SIG-M5 treated with dmso at 0.1 percent for 504 hours (cell line): ENCODE data around the gene ODF2.
"Not testable (repeated sequence)": the region's sequence is repeated elsewhere in the genome, so short reads cannot be mapped to it uniquely, and the experiment has no call there.

Experiments
- DNase-seq: peaks from one replicate; lab custom pipeline; 2025; ENCODE audit not compliant: unreplicated experiment; lab: John Stamatoyannopoulos, UW

The ODF2 gene

DNA sequence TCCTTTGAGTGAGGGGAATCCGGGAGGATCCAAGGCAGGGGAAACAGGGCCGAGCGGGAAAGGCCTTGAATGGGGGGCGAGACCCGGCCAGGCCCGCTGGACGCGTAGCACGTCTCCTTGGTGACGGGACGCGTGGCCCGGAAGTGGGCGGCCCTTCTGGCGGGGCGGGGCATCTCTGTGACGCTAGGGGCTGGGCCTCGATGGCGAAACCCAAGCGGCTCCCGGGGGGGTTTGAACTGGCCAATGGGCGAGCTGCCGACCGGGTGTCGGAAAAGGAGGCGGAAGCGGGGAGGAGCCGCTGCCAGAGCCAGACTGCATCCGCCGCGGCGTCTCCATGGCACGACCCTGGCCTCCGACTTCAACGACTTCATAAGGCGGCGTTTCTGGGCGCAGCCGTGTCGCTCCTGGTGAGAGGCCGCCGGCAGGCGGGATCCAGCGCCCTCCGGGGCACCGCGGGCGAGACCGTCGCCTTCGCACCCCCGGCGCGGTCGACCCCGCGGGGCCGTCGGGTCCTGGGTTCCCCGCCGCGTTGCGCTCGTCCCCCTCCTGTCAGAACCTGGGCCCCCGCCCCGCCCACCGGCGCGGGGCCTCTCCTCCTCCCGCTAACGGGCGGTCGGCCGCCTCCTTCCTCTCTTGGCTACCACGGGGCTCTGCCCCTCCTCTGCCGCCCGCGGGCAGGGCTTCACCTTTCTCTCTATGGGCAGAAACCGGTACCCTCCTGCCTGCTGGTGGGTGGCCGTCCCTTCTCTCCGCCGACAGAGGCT is at the start of gene ODF2:
Gene ODF2, plus strand, starts transcription at position 158 of the 764 bp plus-strand sequence. Its CDS starts 86 bp downstream, at position 244.
- DNase-seq, result peak; percentile 94

DNA sequence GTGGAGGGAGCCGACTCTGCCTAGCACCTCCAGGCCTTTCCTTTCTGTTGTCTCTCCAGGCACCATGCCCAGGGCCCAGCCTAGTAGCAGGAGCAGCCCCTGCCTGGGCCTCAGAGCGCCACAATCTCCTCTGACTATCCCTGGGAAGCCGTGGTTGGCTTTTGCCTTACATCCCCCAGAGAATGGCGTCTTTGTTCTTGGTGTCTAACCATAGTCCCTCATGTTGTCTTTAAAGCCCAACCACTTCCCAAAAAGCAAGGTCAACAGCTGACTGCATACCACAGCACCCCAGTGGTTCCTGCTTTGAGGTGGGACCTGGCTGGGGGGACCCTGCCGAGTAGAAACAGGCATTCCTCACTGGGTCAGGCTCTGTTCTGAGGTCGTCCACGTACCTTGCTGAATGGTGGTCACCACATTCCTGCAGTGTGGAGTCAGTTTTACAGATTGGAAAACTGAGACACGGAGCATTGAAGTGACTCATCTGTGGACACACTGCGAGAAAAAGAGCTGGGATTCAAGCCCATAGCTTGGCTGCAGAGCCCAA is 48.9 kb upstream of the ODF2 start:
- no peak for DNase-seq

DNA sequence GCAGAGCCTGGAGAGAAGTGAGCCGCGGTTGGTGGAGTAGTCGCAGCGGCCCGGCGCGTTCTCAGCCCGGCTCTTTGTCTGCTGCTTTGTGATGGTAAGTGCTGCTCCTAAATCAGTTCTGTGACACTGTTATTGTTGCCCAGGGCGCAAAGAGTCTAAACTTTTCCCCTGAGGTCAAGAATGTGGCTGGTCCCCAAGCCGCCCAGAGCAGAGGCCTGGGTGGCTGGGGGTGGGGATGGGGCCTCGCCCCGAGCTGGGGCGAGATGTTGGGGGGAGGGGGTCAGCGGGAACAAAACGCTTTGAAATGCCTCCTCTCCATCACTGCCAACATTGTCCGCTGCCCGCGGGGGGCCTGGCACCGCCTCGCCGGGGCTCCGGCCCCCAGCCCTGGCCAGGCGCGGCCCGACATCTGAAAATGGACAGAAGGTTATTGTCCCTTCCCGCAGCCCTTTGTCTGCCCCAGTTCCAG is 46.8 kb upstream of the ODF2 start:
- DNase-seq, result no peak

DNA sequence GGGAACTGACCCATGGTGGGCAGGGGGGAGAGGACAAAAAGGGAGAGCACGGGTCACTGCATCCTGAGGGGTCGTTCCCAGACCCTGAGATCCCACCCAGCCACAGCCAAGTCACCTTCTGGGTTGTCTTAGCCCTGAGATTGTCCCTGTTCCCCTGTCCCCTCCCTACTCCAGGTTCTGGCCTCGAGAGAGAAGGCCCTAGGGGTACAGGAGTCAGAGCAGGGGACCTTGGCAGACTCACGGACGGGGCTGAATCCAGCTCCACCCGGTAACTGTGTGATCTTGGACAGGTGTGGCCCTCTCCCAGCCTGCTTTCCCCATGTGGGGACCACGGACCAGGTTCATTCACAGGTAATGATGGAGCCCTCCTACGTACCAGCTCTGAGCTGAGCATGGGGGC is 46.4 kb upstream of the ODF2 start:
- no peak for DNase-seq

DNA sequence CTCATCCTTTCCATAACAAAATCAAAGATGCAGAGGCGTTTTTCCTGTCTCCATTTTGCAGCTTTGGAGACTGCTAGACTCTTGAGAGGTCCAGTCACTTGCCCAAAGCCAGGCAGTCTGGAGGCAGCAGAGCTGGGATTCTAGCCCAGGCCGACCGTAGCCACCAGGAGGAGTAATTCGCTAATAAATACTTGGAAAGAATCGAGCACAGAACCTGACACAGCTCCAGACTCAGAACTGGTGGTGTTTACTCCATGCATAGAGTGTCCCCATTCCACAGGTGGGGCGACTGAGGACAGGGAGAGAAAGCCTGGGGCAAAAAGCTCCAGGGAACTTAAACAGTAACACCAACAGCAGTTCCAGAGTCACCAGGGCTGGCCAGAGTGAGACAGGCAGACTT is 45.8 kb upstream of the ODF2 start:
- no peak for DNase-seq

DNA sequence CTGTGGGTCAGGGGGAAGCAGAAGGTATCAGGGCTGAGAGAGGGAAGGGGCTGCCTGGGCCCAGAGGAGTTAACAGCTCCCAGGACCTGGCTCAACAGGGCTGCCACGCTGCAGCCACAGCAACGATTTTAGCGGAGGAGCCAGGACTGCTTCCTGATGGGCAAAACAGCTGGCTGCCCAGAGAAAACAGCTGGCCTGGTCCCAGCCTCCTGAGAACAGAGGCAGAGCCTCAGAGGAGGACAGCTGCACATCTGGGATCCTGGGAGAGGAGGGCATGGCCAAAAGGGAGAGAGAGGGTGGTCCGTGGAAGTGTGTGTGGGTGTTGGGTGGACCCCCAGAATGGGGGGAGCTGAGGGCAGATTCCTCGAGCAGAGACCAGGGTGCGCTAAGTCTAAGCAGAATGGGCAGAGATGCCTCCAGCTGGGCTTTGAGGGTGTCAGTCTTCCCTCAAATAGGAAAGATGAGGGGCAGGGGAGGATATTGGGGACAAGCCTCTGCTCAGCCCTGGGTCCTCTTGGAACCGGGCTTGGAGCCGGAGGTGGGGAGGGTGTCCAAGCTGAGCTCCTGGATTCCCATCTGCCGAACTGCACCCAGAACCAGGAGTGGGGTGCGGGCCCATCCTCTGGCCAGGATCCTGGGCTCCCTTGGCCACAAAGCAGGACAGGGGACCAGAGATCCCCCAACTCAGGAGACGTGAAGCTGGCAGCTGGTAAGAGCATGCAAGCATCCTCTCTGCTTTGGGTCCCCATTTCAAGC is 44.3 kb upstream of the ODF2 start:
- DNase-seq, result no peak

DNA sequence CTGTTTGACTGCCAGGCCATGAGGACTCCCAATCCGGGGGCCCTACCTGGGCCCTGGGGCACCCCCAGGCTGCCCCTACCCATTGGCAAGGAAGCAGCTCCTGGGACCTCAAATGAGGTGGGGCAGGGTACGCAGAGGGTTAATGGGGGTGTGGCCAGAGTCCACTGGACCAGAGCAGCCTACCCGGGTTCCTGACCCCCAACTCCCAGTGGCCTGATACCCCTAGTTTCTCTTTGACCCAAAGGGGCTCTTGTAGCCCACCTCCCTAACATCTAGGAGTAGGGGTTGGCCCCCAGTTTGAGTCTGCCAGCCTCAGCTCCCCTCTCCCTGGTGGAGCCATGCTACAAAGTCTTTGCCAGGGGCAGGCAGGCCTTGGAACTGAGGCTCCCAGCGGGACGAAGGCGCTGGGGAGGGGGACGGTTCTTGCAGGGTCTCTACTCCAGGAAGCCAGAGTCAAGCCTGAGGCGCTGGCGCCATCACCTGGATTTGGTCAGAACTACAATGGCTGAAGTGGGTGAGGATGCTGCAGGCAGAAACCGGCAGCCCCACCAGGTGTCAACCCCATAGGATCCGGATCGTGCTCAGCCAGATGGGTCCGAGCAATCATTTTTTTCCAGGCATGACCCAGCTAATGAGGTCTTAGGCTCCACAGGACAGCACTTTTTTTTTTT is 43.6 kb upstream of the ODF2 start:
- DNase-seq, result no peak

DNA sequence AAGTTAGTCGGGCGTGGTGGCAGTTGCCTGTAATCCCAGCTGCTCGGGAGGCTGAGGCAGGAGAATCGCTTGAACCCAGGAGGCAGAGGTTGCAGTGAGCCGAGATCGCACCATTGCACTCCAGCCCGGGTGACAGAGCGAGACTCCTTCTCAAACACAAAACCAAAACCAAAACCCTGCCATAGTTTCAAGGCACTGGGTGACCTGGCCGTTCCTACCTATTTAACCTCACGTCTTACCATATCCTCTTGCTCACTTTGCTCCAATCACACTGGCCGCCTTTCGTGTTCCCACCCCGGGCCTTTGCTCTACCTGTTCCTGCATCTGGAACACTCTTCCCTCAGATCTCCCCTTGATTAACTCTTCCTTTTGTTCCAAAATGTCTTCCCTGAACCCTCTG is 42.1 kb upstream of the ODF2 start:
- DNase-seq, result not testable (repeated sequence)

DNA sequence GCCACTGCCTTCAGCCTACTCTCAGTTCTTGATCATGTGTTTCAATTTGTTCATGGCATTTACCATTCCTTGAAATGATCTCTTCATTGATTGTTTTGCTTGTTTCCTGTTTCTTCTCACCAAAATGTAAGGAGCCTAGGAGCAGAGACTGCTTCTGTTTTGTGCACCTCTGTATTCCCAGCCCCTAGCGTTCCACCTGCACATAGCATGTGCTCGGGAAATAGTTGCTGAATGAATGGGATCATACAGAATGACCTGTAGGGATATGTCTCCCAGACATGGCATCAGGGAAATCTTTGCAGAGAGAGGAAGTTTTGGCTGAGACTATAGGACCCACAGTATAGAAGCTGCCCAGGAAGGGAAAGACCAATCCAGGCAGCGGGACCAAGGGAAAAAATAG is 41.3 kb upstream of the ODF2 start:
- DNase-seq, result no peak

DNA sequence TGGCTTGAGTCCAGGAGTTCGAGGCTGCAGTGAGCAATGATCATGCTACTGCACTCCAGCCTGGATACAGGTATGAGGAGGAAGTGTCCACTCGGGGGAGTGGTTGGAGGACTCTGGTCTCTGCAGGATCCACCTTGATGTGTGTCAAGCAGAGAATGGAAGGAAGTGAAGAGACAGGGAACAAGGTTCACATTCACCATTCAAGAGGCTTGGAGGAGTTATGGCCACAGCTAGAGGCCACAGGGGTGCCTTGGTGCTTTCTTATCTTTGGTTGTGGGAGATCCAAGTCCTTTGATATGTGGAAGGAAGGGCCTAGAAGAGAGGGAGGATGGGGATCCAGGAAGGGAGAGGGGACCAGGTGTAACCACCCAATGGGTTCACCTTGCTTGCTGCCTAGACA is 40.5 kb upstream of the ODF2 start:
- DNase-seq, result no peak

DNA sequence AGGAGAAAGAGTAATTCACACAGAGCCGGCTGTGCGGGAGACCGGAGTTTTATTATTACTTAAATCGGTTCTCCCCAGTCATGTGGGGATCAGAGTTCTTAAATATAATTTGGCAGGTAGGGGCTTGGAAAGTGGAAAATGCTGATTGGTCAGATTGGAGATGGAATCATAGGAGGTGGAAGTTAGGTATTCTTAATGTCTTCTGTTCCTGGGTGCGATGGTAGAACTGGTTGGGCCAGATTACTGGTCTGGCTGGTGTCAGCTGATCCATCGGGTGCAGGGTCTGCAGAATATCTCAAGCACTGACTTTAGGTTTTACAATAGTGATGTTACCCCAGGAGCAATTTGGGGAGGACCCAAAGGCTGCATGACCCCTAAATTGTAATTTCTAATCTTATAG is 39.8 kb upstream of the ODF2 start:
- peak; percentile 29 for DNase-seq

DNA sequence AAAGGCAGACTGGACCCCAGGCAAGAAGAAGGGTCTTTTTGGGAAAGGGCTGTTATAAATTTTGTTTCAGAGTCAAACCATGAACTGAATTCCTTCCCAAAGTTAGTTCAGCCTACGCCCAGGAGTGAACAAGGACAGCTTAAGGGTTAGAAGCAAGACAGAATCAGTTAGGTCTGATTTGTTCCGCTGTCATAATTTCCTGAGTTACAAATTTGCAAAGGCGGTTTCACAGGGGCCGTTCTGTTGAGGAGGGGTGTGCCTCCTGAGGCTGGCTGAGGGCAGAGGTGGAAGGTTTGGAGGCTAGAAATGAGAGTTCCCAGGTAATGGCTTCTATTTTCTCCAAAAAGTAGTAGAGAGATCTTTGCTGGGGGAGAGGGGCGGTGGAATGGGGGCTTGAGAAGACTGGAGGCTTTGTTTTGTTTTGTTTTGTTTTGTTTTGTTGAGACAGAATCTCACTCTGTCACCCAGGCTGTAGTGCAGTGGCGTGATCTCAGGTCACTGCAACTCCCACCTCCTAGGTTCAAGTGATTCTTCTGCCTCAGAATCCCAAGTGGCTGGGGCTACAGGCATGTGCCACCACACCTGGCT is 39.3 kb upstream of the ODF2 start:
- DNase-seq, result no peak

DNA sequence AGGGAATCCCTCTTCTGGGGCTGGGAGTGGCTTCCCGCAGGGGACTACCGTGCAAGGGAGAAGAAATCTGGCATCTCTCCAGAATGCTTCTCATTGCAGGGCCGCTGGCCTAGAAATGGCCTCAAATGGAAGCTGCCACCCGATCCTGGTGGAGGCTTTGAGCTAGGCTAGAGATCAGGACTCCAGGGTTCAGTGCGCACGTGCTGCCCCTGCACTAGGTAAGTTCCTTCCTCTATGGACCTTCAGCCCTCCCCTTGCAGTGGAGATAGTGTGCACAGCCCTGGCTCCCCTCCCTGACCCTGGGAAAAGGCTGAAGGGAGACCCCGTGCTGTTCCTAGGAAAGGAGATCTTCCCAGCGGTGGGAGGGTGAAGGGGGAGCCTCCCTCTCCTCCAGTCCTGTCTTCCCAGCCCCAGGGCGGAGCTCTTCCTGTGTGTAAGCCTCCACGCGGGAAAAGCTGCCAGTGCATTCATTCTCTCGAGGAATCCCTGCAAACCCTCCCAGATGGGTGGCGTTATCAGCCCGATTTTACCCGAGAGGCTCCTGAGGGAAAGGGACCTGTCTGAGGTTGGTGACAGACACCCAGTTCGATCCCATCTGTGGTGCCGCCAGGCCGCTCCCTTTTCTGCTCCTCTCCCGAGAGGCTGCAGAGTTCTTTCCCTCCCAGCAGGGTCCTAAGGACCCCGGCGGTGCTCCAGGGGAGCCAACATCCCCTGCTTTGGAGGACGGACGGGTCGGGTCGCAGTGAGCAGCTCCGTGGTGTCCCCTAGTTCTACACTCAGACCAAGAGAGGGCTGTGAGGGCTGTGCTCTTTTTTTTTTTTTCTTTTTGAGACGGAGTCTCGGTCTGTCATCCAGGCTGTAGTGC is 36.5 kb upstream of the ODF2 start:
- no peak for DNase-seq

DNA sequence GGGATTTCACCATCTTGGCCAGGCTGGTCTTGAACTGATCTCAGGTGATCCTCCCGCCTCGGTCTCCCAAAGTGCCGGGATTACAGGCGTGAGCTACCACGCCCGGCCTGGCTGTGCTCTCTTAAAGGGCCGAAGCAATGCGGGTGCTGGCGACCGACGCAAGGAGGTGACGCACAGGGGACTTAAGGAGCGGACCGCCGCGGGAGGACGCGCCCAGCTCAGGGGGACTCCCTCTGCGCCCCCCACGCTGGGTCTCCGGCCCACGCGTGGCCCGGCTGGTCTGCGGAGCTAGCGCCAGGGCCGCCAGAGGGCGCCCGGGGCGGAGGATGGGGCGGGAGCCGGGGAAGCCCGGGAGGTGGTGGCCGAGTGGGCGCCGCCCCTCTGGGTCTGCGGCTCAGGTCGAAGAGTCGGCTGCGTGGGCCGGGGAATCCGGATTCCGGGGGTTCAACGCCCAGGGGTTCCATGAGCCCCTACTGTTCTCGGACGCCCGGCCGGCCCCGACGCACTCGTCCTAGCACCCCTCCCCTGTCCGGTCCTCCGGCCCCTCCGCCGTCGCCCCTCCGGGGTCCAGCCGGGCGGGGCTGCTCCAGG is 35.7 kb upstream of the ODF2 start:
- peak; percentile 33 for DNase-seq

DNA sequence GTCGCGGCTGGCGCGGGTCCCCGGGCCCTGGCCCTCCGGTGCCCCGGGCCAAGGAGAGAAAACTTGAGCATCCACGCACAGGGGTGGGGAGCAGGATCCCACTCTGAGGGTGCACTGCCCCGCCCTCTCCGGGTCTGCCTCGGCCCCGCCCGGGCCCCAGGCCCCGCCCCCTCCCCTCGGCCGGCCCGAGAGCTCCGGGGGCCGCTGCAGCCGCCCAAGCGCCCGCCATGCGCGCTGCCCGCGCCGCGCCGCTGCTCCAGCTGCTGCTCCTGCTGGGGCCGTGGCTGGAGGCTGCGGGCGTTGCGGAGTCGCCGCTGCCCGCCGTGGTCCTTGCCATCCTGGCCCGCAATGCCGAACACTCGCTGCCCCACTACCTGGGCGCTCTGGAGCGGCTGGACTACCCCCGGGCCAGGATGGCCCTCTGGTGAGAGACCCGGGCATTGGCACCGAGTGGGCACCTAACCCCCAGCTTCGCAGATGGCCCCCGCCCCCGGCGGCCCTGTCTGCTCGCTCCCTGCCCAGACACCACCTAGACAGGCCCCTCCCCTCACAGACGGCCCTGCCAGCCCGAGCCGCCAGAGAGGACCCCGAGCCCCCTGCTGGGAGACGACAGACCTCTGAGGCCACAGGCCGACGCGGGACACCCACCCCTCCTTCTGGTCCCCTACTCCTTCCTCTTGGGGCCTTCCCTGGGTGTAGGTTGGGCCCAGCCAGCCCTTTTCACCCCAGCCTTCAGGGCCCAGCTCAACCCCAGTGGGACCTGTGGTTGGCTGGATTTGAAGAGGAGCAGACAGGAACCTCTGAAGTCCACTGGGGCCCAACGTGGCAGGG is 34.9 kb upstream of the ODF2 start, which contains the start of gene CERCAM:
Gene CERCAM, plus strand, starts transcription at position 207 of the 831 bp plus-strand sequence. Its CDS starts 21 bp downstream, at position 228.
- peak; percentile 47 for DNase-seq

DNA sequence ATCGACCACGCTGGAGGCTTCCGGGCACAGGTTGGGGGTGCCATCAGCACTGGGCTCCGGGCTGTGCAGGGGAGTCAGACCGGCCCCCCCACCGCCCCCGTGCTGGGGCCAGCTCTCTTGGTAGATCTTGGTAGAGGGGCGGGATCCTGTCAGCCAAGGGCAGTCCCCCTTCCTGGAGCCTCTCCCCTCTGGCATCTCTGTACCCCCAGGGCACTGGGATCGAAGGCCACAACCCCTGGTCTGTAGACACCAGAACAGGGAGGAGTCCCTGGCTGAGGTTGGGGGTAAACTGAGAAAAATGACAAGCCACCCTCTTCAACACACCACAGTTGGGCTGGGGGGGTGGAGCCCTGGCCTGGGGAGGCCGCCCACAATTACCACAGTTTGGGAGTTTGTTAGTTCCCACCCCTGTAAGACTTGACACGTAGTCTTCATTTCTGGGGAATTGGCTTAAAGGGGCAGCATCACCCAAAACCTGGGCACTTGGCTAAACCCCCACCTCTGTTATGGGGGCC is 34.3 kb upstream of the ODF2 start:
- no peak for DNase-seq

DNA sequence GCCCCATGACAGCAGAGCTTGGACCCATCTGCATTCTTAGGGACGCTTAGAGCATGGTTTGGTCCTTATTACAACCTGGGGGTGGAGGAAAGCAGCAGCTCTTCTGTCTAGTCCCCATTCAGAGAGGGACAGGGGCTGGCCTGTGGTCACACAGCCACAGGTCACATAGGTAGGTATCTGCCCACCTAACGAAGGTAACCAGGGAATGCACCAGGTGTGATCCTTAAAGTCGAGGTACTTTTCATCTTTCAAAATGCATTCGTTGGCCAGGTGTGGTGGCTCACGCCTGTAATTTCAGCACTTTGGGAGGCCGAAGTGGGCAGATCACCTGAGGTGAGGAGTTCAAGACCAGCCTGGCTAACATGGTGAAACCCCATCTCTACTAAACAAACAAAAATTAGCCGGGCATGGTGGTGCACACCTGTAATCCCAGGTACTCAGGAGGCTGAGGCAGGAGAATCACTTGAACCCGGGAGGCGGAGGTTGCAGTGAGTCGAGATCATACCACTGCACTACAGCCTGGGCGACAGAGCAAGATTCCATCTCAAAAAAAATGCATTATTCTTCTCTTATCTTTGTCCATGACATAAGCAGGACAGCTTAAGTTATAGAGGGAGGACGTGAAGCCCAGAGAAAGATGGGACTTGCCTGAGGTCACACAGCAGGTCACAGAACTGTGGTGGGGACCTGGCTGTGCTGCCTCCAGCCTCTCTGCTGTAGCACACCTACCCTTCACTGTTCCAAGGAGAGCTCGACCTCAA is 33.6 kb upstream of the ODF2 start:
- not testable (repeated sequence) for DNase-seq

DNA sequence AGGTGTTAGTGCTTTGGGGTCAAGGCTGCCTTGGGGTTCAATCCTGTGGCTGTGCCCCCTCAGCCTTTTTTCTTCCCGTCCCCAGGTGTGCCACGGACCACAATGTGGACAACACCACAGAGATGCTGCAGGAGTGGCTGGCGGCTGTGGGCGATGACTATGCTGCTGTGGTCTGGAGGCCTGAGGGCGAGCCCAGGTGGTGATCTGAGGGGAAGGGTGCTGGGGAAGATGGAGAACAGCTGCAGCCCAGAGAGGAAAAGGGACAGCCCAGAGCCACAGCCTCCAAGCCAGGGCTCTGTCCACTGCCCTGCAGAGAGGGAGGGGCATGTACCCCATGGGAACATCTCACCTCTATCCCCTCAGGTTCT is 33.0 kb upstream of the ODF2 start:
- no peak for DNase-seq
